Bronchial epithelial cell (primary cell): Measurements from ENCODE around the gene LAP3. TPM values are rescaled to one million over a fixed set of nuclear protein-coding genes. Genes with fewer than 3 reads are reported as not detected.

Experiments used
- DNase-seq: peaks from one replicate; pipeline ENCODE4 v3.0.0-alpha.2; 2010; ENCODE audit warnings: low read depth
- FAIRE-seq: peaks from 2 replicates; lab custom pipeline; 2011; peaks lifted over from hg19 to GRCh38; lab: Jason Lieb, UNC
- H3K27me3 ChIP-seq: 2 replicates; pipeline ENCODE4 v1.5.1; 2011; ENCODE audit warnings: low read length; ENCODE audit not compliant: control insufficient read depth, insufficient read depth
- H3K36me3 ChIP-seq: 2 replicates; pipeline ENCODE4 v1.5.1; 2011; ENCODE audit warnings: low read length; ENCODE audit not compliant: control insufficient read depth, insufficient read depth
- H3K4me3 ChIP-seq: 2 replicates; pipeline ENCODE4 v1.5.1; 2011; ENCODE audit warnings: mild to moderate bottlenecking, low read depth, low read length, control low read depth
- total RNA-seq: library from RNA; depleted of rRNA; stranded (reverse); fragments of >200 nt; gene quantifications from 2 replicates; pipeline ENCODE4 v1.2.1, GENCODE V29; 2014
- TF ChIP-seq, protein P1 (sequence below): IDR thresholded peaks from 2 replicates; pipeline ENCODE4 v1.5.1; 2011; ENCODE audit warnings: mild to moderate bottlenecking, moderate library complexity, low read length, control low read depth, inconsistent platforms; ENCODE audit not compliant: insufficient read depth, severe bottlenecking

Gene LAP3
- total RNA-seq, 1 donor from 2014 or later, result 72.4 TPM

DNA sequence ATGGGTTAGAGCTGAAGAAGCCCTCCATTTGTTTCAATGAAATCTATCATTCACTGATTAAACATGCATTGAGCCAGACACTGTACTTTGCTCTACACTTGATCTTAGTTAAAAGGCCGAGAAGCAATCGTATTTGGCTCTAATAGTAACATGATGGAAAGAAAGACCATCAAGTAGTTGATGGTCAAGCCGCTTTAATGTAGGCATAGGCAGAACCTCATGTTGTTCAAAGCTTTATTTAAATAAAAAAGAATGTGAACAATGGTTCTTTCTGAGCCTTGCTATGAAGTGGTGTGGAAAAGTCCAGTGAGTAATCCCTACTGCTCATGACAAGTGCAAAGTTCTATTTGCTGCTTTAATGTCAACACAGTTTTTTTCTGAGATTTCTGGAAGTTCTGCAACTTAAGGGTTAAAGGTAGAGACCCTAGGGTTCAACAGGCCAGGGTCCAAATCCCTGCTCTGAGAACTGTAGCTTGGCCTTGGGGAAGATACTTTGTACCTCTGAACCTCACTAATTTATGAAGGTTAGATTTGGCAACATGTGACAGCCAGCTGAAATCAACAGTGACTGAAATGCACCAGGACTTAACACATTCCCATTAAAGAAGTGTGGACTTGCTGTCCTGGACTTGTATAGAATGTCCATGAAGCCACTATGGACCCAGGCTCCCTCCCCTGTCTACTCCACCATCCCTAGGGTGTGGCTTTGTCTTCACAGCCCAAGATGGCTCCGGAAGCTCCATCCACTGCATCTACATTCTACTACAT, 17.9 kb upstream of the LAP3 start:
- no peak for FAIRE-seq
- Histone ChIP-seq H3K4me3 (no peak overlapping the region), H3K36me3 (no peaks in the 10 kb centered on the region), H3K27me3 (no peaks in the 10 kb centered on the region)
- DNase-seq, result no peak
- TF ChIP-seq, protein P1, sequence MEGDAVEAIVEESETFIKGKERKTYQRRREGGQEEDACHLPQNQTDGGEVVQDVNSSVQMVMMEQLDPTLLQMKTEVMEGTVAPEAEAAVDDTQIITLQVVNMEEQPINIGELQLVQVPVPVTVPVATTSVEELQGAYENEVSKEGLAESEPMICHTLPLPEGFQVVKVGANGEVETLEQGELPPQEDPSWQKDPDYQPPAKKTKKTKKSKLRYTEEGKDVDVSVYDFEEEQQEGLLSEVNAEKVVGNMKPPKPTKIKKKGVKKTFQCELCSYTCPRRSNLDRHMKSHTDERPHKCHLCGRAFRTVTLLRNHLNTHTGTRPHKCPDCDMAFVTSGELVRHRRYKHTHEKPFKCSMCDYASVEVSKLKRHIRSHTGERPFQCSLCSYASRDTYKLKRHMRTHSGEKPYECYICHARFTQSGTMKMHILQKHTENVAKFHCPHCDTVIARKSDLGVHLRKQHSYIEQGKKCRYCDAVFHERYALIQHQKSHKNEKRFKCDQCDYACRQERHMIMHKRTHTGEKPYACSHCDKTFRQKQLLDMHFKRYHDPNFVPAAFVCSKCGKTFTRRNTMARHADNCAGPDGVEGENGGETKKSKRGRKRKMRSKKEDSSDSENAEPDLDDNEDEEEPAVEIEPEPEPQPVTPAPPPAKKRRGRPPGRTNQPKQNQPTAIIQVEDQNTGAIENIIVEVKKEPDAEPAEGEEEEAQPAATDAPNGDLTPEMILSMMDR, result no peak

- TF ChIP-seq, protein P1, result no peak
- Histone ChIP-seq H3K4me3 (no peak overlapping the region), H3K27me3 (no peaks in the 10 kb centered on the region), H3K36me3 (no peaks in the 10 kb centered on the region)
- no peak for FAIRE-seq
- DNase-seq, result no peak
Observed at GRCh38 chr4:17559709-17560048, 17.3 kb upstream of the LAP3 start.

GRCh38 chr4:17560065-17560673, 16.8 kb upstream of the LAP3 start:
- H3K36me3 ChIP-seq, result no peaks in the 10 kb centered on the region
- TF ChIP-seq, protein P1, result no peak
- DNase-seq (no peak), FAIRE-seq (no peak)
- no peaks in the 10 kb centered on the region for H3K27me3 ChIP-seq
- no peak overlapping the region for H3K4me3 ChIP-seq

DNA sequence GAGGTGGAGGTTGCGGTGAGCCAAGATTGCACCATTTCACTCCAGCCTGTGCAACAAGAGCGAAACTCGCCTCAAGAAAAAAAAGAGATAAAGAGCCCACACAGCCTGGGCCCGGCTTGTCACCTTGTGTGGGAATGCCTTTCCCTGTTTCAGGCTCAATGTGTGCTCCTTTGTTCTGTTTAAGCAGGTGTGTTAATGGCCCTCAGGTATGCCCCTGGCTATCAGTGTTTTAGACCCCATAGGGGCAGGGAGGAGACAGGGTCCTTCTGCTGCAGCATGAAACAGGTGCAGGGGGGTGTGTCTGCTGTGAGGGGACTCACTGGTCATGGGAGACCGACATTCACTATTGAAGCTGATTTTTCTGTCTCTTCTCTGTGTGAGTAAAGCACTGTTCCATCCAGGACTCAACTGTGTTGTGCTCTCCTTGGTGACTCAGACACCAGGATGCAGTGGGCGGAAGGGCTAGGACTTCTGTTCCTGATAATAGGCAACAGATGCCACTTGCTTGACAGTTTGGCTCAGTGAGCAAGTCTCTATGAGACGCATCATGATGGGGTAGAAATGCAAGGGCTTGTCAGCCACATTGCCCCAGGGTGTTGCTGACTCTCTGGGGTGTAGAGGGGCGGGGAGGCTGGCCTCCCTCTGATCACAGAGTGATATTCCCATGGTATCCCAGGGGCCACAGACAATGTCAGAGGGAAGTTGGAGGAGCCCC, 15.6 kb upstream of the LAP3 start:
- TF ChIP-seq, protein P1, result no peak
- no peaks in the 10 kb centered on the region for H3K27me3 ChIP-seq
- FAIRE-seq (no peak), DNase-seq (peak; percentile 81)
- no peak overlapping the region for H3K4me3 ChIP-seq
- H3K36me3 ChIP-seq, result no peaks in the 10 kb centered on the region

- TF ChIP-seq, protein P1, result peak; percentile 21
- H3K36me3 ChIP-seq, result no peaks in the 10 kb centered on the region
- no peak for FAIRE-seq
- H3K4me3 ChIP-seq, result no peak overlapping the region
- H3K27me3 ChIP-seq, result no peaks in the 10 kb centered on the region
- no peak for DNase-seq
Observed at GRCh38 chr4:17562157-17562556, 14.8 kb upstream of the LAP3 start.
